HepG2 (cell line): ENCODE results near the gene ELMOD1. TPM values are rescaled to one million over a fixed set of nuclear protein-coding genes. Genes with fewer than 3 reads are reported as not detected.

ENCODE experiments used
- AHR ChIP-seq: IDR thresholded peaks from 2 replicates; pipeline ENCODE4 v1.6.1; 2018; ENCODE audit warnings: missing genetic modification reagents, missing compliant biosample characterization
- ASH2L ChIP-seq: fragments of 300-600, 200-600 bp; sonication (generic); IDR thresholded peaks from 2 replicates; pipeline ENCODE4 v1.7.0; 2017; ENCODE audit warnings: low read depth, mild to moderate bottlenecking, moderate library complexity, mixed read lengths, low read length; ENCODE audit not compliant: insufficient read length
- BHLHE40 ChIP-seq: IDR thresholded peaks from 2 replicates; pipeline ENCODE4 v1.6.1; 2011; ENCODE audit warnings: low read length, improper control_type of control experiment
- CBX5 ChIP-seq: sonication (generic); formaldehyde crosslinking; IDR thresholded peaks from 2 replicates; pipeline ENCODE4 v1.4.0; 2020; ENCODE audit warnings: missing genetic modification reagents, borderline replicate concordance
- CEBPB ChIP-seq: IDR thresholded peaks from 2 replicates; pipeline ENCODE4 v1.6.1; 2011; ENCODE audit warnings: low read depth, low read length, improper control_type of control experiment, borderline replicate concordance
- FOSL2 ChIP-seq: sonication (generic); formaldehyde crosslinking; IDR thresholded peaks from 2 replicates; pipeline ENCODE4 v1.4.0; 2020; ENCODE audit warnings: missing genetic modification reagents
- HCFC1 ChIP-seq: fragments of 150-350 bp; IDR thresholded peaks from 2 replicates; pipeline ENCODE4 v1.6.1; 2014; ENCODE audit warnings: low read depth, low read length
- HMGXB4 ChIP-seq, 2 experiments: sonication (generic) in 1 of 2; formaldehyde crosslinking in 1 of 2; IDR thresholded peaks; 2 replicates each; pipeline versions ENCODE4 v1.4.0 to v1.6.1; 2018 to 2020; ENCODE audit warnings: missing genetic modification reagents in 2 of 2, borderline replicate concordance in 1 of 2, low read depth in 1 of 2, mild to moderate bottlenecking in 1 of 2, missing biosample characterization in 1 of 2
- KMT2B ChIP-seq: IDR thresholded peaks from 2 replicates; pipeline ENCODE4 v1.6.1; 2016; ENCODE audit warnings: missing genetic modification reagents, missing compliant biosample characterization
- MEIS1 ChIP-seq: sonication (generic); formaldehyde crosslinking; IDR thresholded peaks from 2 replicates; pipeline ENCODE4 v1.9.0; 2021; ENCODE audit warnings: mild to moderate bottlenecking, missing genetic modification reagents, moderate library complexity, borderline replicate concordance
- NBN ChIP-seq: fragments of 450-650 bp; conservative IDR thresholded peaks from 2 replicates; pipeline ENCODE4 v1.6.1; 2017
- NFE2L1 ChIP-seq: sonication (generic); formaldehyde crosslinking; IDR thresholded peaks from 2 replicates; pipeline ENCODE4 v1.4.0; 2020; ENCODE audit warnings: missing genetic modification reagents, mild to moderate bottlenecking, borderline replicate concordance
- PHF20 ChIP-seq: sonication (generic); formaldehyde crosslinking; IDR thresholded peaks from 2 replicates; pipeline ENCODE4 v1.5.0; 2020; ENCODE audit warnings: mild to moderate bottlenecking, missing genetic modification reagents
- POLR2AphosphoS5 ChIP-seq: IDR thresholded peaks from 2 replicates; pipeline ENCODE4 v1.6.1; 2012; ENCODE audit warnings: low read depth, low read length
- SALL1 ChIP-seq: sonication (generic); formaldehyde crosslinking; IDR thresholded peaks from 2 replicates; pipeline ENCODE4 v1.8.0; 2022; ENCODE audit warnings: mild to moderate bottlenecking, missing genetic modification reagents
- ZBTB3 ChIP-seq: sonication (generic); formaldehyde crosslinking; IDR thresholded peaks from 2 replicates; pipeline ENCODE4 v1.4.0; 2020; ENCODE audit warnings: low read depth, mild to moderate bottlenecking, moderate library complexity, missing genetic modification reagents, borderline replicate concordance
- ZFP91 ChIP-seq: sonication (generic); formaldehyde crosslinking; IDR thresholded peaks from 2 replicates; pipeline ENCODE4 v1.9.0; 2022; ENCODE audit warnings: missing genetic modification reagents, mild to moderate bottlenecking, borderline replicate concordance
- ZNF17 ChIP-seq: sonication (generic); formaldehyde crosslinking; IDR thresholded peaks from 2 replicates; pipeline ENCODE4 v1.5.0; 2020; ENCODE audit warnings: mild to moderate bottlenecking, missing genetic modification reagents
- ZNF274 ChIP-seq: sonication (generic); formaldehyde crosslinking; IDR thresholded peaks from 2 replicates; pipeline ENCODE4 v1.5.1; 2020; ENCODE audit warnings: mild to moderate bottlenecking, missing genetic modification reagents
- ZNF331 ChIP-seq: sonication (generic); formaldehyde crosslinking; IDR thresholded peaks from 2 replicates; pipeline ENCODE4 v1.4.0; 2020; ENCODE audit warnings: missing genetic modification reagents
- ZNF335 ChIP-seq: sonication (generic); formaldehyde crosslinking; IDR thresholded peaks from 2 replicates; pipeline ENCODE4 v1.4.0; 2020; ENCODE audit warnings: missing genetic modification reagents
- ZNF609 ChIP-seq: sonication (generic); formaldehyde crosslinking; IDR thresholded peaks from 2 replicates; pipeline ENCODE4 v1.4.0; 2020; ENCODE audit warnings: mild to moderate bottlenecking, missing genetic modification reagents, borderline replicate concordance
- polyA plus RNA-seq, 8 experiments: library from polyadenylated mRNA; depleted of rRNA in 3 of 8; stranded (reverse) in 7 of 8; unstranded in 1 of 8; fragments of >200 nt; fragmentation: Illumina TruSeq in 4 of 8; extraction: Trizol in 4 of 8; gene quantifications; 2 replicates each; pipeline versions ENCODE4 v1.2.1 to v1.2.3, GENCODE V29; 2011 to 2016; ENCODE audit warnings: low read depth in 4 of 8, missing spikeins in 1 of 8, mixed read lengths in 1 of 8; ENCODE audit not compliant: insufficient read depth in 1 of 8
- total RNA-seq, 5 experiments: library from RNA; depleted of rRNA; stranded (reverse); fragments of >200 nt; fragmentation: Illumina TruSeq; extraction: Trizol; gene quantifications; 2 replicates each; pipeline ENCODE4 v1.2.3, GENCODE V29; 2016; ENCODE audit warnings: low read depth in 1 of 5

ELMOD1 gene
- total and polyA plus RNA-seq, 2 of the 13 experiments (the other 11 are each of a cell fraction or from before 2014, with no cell fraction given), result not detected

GRCh38 chr11:107565219-107565937 lies 25.6 kb upstream of the ELMOD1 start, which contains the start of gene ALKBH8 (continued):
- TF ChIP-seq HMGXB4 (CRISPR knock-in tag; IDR thresholded peaks at IDR 0.05; ENCODE audit: borderline replicate concordance in 1 of 2, low read depth in 1 of 2) (peak; percentile 66 to 72; a peak in 3 of 4 replicates), AHR (CRISPR knock-in tag) (0 out of 2 replicates have a peak, but pooled peaks have one; percentile 60), ZNF17 (CRISPR knock-in tag) (no peak), BHLHE40 (0 out of 2 replicates have a peak, but pooled peaks have one; percentile 19), ZFP91 (peak; percentile 66; the same call in 1 of the 2 replicates), NFE2L1 (CRISPR knock-in tag) (0 out of 2 replicates have a peak, but pooled peaks have one; percentile 46), POLR2AphosphoS5 (peak; percentile 76), FOSL2 (CRISPR knock-in tag) (peak; percentile 23; the same call in 1 of the 2 replicates), NBN (no peak), ZNF335 (CRISPR knock-in tag) (peak; percentile 93), ASH2L (peak; percentile 72), ZNF274 (CRISPR knock-in tag) (peak; percentile 31; the same call in 1 of the 2 replicates), ZNF609 (CRISPR knock-in tag) (no peak), CBX5 (CRISPR knock-in tag) (peak; percentile 51; the same call in 1 of the 2 replicates), MEIS1 (0 out of 2 replicates have a peak, but pooled peaks have one; percentile 34), CEBPB (peak; percentile 79), HCFC1 (peak; percentile 92), SALL1 (CRISPR knock-in tag) (peak; percentile 83), ZNF331 (0 out of 2 replicates have a peak, but pooled peaks have one; percentile 34), ZBTB3 (CRISPR knock-in tag) (no peak), KMT2B (CRISPR knock-in tag) (peak; percentile 88), PHF20 (CRISPR knock-in tag) (peak; percentile 95)
